ENCODE measurements around the gene EXOC2. TPM values are rescaled to one million over a fixed set of nuclear protein-coding genes. Genes with fewer than 3 reads are reported as not detected.

Gene EXOC2
- total RNA-seq, 1 donor from 2014 or later: 44.4 TPM

DNA sequence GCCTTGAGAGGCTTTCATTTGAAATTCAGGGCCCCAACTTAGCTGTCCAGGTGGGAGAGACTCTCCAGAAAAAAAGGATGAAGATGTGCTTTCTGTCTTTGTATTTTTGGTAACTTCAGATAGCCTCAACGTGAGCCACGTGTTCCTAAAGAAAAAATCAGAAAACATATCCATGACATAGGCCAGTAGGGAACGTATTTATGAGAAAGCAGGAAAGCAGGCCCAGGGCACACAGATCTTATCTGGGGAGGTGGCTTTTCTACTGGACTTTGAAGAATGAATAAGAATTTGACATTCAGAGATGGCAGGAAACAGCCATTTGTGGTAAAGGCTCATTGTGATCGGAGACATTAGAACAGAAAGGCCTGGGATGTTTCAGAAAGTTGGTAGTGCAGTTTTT, 21.2 kb upstream of the EXOC2 start:
- Histone ChIP-seq H3K36me3 (ENCODE audit: insufficient read depth, low read length) (no peaks in the 10 kb centered on the region), H3K4me2 (ENCODE audit: low read length) (no peak overlapping the region), H3K4me3 (ENCODE audit: insufficient read depth, low read depth, low read length) (no peak overlapping the region), H3K9me3 (ENCODE audit: insufficient read depth, low read depth, low read length) (no peaks in the 10 kb centered on the region), H3K4me1 (ENCODE audit: insufficient read depth, low read length) (peaks cover 6% of the 10 kb centered on the region), H4K20me1 (ENCODE audit: insufficient read depth, low read length) (no peaks in the 10 kb centered on the region), H2AFZ (ENCODE audit: low read depth, low read length) (no peak overlapping the region), H3K9ac (ENCODE audit: low read length) (no peak overlapping the region), H3K79me2 (ENCODE audit: insufficient read depth, low read length) (no peaks in the 10 kb centered on the region), H3K27ac (ENCODE audit: low read depth, low read length) (no peak overlapping the region), H3K27me3 (ENCODE audit: insufficient read depth, low read length) (peaks cover 2% of the 10 kb centered on the region)
- H3K36me3 Mint-ChIP-seq (ENCODE audit: low read depth, unreplicated experiment): peaks cover 7% of the 10 kb centered on the region
- FAIRE-seq (no peak), DNase-seq (ENCODE audit: low read depth) (no peak)
- H3K27me3 Mint-ChIP-seq (ENCODE audit: low read depth, unreplicated experiment): peaks cover 17% of the 10 kb centered on the region
- H3K9me3 Mint-ChIP-seq (ENCODE audit: unreplicated experiment): no peaks in the 10 kb centered on the region
- H3K4me3 Mint-ChIP-seq (ENCODE audit: unreplicated experiment): no peak overlapping the region
- H3K27ac Mint-ChIP-seq (ENCODE audit: unreplicated experiment): no peak overlapping the region
- peaks cover 22% of the 10 kb centered on the region for H3K4me1 Mint-ChIP-seq (ENCODE audit: low read depth, unreplicated experiment)
- TF ChIP-seq, protein P1, sequence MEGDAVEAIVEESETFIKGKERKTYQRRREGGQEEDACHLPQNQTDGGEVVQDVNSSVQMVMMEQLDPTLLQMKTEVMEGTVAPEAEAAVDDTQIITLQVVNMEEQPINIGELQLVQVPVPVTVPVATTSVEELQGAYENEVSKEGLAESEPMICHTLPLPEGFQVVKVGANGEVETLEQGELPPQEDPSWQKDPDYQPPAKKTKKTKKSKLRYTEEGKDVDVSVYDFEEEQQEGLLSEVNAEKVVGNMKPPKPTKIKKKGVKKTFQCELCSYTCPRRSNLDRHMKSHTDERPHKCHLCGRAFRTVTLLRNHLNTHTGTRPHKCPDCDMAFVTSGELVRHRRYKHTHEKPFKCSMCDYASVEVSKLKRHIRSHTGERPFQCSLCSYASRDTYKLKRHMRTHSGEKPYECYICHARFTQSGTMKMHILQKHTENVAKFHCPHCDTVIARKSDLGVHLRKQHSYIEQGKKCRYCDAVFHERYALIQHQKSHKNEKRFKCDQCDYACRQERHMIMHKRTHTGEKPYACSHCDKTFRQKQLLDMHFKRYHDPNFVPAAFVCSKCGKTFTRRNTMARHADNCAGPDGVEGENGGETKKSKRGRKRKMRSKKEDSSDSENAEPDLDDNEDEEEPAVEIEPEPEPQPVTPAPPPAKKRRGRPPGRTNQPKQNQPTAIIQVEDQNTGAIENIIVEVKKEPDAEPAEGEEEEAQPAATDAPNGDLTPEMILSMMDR (IDR thresholded peaks at IDR 0.05; ENCODE audit: insufficient read depth, low read depth, low read length): no peak
- no peak for TF ChIP-seq EZH2 (IDR thresholded peaks at IDR 0.05; ENCODE audit: insufficient read depth, low read length)

DNA sequence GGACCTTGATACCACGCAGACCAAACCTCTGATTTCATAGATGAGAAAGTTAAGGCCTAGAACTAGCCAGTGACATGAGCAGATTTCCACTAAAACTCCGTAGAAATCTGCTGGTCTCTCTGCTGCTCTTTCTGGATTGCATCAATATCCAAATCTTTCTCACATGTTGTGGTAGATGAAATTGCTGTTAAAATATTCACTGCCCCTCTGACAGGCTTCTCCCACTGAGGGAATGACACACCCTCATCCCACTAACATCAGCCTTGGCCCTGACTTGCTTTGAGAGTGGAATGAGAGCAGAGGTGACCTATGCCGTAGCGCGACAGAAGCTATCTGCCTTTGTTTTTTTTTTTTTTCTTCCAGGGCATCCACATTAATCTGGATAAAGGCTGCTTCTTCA, 20.4 kb upstream of the EXOC2 start:
- Histone ChIP-seq H3K9me3 (ENCODE audit: insufficient read depth, low read depth, low read length) (no peaks in the 10 kb centered on the region), H3K4me3 (ENCODE audit: insufficient read depth, low read depth, low read length) (no peak overlapping the region), H3K4me2 (ENCODE audit: low read length) (no peak overlapping the region), H3K79me2 (ENCODE audit: insufficient read depth, low read length) (no peaks in the 10 kb centered on the region), H2AFZ (ENCODE audit: low read depth, low read length) (no peak overlapping the region), H3K27ac (ENCODE audit: low read depth, low read length) (no peak overlapping the region), H4K20me1 (ENCODE audit: insufficient read depth, low read length) (no peaks in the 10 kb centered on the region), H3K36me3 (ENCODE audit: insufficient read depth, low read length) (no peaks in the 10 kb centered on the region), H3K4me1 (ENCODE audit: insufficient read depth, low read length) (peaks cover 6% of the 10 kb centered on the region), H3K27me3 (ENCODE audit: insufficient read depth, low read length) (peaks cover 2% of the 10 kb centered on the region), H3K9ac (ENCODE audit: low read length) (no peak overlapping the region)
- no peak overlapping the region for H3K27ac Mint-ChIP-seq (ENCODE audit: unreplicated experiment)
- H3K36me3 Mint-ChIP-seq (ENCODE audit: low read depth, unreplicated experiment): peaks cover 7% of the 10 kb centered on the region
- no peaks in the 10 kb centered on the region for H3K9me3 Mint-ChIP-seq (ENCODE audit: unreplicated experiment)
- no peak for FAIRE-seq
- no peak overlapping the region for H3K4me3 Mint-ChIP-seq (ENCODE audit: unreplicated experiment)
- H3K4me1 Mint-ChIP-seq (ENCODE audit: low read depth, unreplicated experiment): peaks cover 22% of the 10 kb centered on the region
- H3K27me3 Mint-ChIP-seq (ENCODE audit: low read depth, unreplicated experiment): peaks cover 17% of the 10 kb centered on the region
- no peak for DNase-seq (ENCODE audit: low read depth)
- TF ChIP-seq EZH2 (IDR thresholded peaks at IDR 0.05; ENCODE audit: insufficient read depth, low read length): no peak
- TF ChIP-seq, protein P1 (IDR thresholded peaks at IDR 0.05; ENCODE audit: insufficient read depth, low read depth, low read length): no peak

DNA sequence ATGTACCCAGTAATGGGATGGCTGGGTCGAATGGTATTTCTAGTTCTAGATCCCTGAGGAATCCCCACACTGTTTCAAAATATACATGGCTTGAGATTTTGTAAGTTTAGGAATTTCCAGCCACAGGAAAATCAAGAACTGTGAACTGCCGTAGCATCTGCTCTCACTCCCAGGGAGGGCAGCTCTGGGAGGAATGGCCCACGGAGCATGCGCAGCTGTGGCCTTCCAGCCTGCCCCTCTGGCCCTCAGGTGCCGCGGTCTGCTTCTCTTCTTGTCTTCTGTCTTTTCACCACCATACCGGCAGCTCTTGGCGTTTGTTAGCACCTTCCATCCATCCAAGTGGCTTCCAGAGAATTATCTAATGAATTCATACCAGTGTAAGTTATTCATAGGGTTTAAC, 19.9 kb upstream of the EXOC2 start:
- peaks cover 3% of the 10 kb centered on the region for H3K36me3 Mint-ChIP-seq (ENCODE audit: low read depth, unreplicated experiment)
- no peak overlapping the region for H3K27ac Mint-ChIP-seq (ENCODE audit: unreplicated experiment)
- DNase-seq (ENCODE audit: low read depth): no peak
- TF ChIP-seq EZH2 (IDR thresholded peaks at IDR 0.05; ENCODE audit: insufficient read depth, low read length): no peak
- TF ChIP-seq, protein P1 (IDR thresholded peaks at IDR 0.05; ENCODE audit: insufficient read depth, low read depth, low read length): no peak
- H3K27me3 Mint-ChIP-seq (ENCODE audit: low read depth, unreplicated experiment): peaks cover 12% of the 10 kb centered on the region
- Histone ChIP-seq H3K79me2 (ENCODE audit: insufficient read depth, low read length) (no peaks in the 10 kb centered on the region), H2AFZ (ENCODE audit: low read depth, low read length) (no peak overlapping the region), H3K4me1 (ENCODE audit: insufficient read depth, low read length) (peaks cover 6% of the 10 kb centered on the region), H3K36me3 (ENCODE audit: insufficient read depth, low read length) (no peaks in the 10 kb centered on the region), H3K4me2 (ENCODE audit: low read length) (no peak overlapping the region), H3K27me3 (ENCODE audit: insufficient read depth, low read length) (peaks cover 2% of the 10 kb centered on the region), H3K4me3 (ENCODE audit: insufficient read depth, low read depth, low read length) (no peak overlapping the region), H4K20me1 (ENCODE audit: insufficient read depth, low read length) (no peaks in the 10 kb centered on the region), H3K27ac (ENCODE audit: low read depth, low read length) (no peak overlapping the region), H3K9ac (ENCODE audit: low read length) (no peak overlapping the region), H3K9me3 (ENCODE audit: insufficient read depth, low read depth, low read length) (no peaks in the 10 kb centered on the region)
- FAIRE-seq: no peak
- peaks cover 22% of the 10 kb centered on the region for H3K4me1 Mint-ChIP-seq (ENCODE audit: low read depth, unreplicated experiment)
- no peak overlapping the region for H3K4me3 Mint-ChIP-seq (ENCODE audit: unreplicated experiment)
- no peaks in the 10 kb centered on the region for H3K9me3 Mint-ChIP-seq (ENCODE audit: unreplicated experiment)
